Measurements from ENCODE around the gene ZBTB20.

Gene ZBTB20

GRCh38 chr3:114374433-114374990, 772.6 kb downstream of the ZBTB20 start:
- no peak for DNase-seq (ENCODE audit: low read depth)

GRCh38 chr3:114370537-114371174, 776.4 kb downstream of the ZBTB20 start:
- DNase-seq (ENCODE audit: low read depth), result no peak

- no peak for DNase-seq (ENCODE audit: low read depth)
Measured at GRCh38 chr3:114365909-114366308, 781.2 kb downstream of the ZBTB20 start.

GRCh38 chr3:114364806-114365654, 782.1 kb downstream of the ZBTB20 start:
- no peak for DNase-seq (ENCODE audit: low read depth)

GRCh38 chr3:114363554-114364202, 783.4 kb downstream of the ZBTB20 start:
- no peak for DNase-seq (ENCODE audit: low read depth)

- no peak for DNase-seq (ENCODE audit: low read depth)
Measured at GRCh38 chr3:114362815-114363214, 784.3 kb downstream of the ZBTB20 start.

- no peak for DNase-seq (ENCODE audit: low read depth)
Measured at GRCh38 chr3:114361391-114361790, 785.7 kb downstream of the ZBTB20 start.

GRCh38 chr3:114356525-114356924, 790.6 kb downstream of the ZBTB20 start:
- no peak for DNase-seq (ENCODE audit: low read depth)

GRCh38 chr3:114356066-114356465, 791.0 kb downstream of the ZBTB20 start:
- DNase-seq (ENCODE audit: low read depth), result no peak

- no peak for DNase-seq (ENCODE audit: low read depth)
Measured at GRCh38 chr3:114355653-114356052, 791.4 kb downstream of the ZBTB20 start.

- no peak for DNase-seq (ENCODE audit: low read depth)
Measured at GRCh38 chr3:114351822-114352145, 795.3 kb downstream of the ZBTB20 start.

GRCh38 chr3:114351123-114351821, 795.8 kb downstream of the ZBTB20 start:
- no peak for DNase-seq (ENCODE audit: low read depth)

GRCh38 chr3:114350690-114351089, 796.4 kb downstream of the ZBTB20 start:
- DNase-seq (ENCODE audit: low read depth), result no peak

- no peak for DNase-seq (ENCODE audit: low read depth)
Measured at GRCh38 chr3:114350271-114350670, 796.8 kb downstream of the ZBTB20 start.

GRCh38 chr3:114344492-114344891, 802.6 kb downstream of the ZBTB20 start:
- no peak for DNase-seq (ENCODE audit: low read depth)

- no peak for DNase-seq (ENCODE audit: low read depth)
Measured at GRCh38 chr3:114338651-114339357, 808.3 kb downstream of the ZBTB20 start.

- DNase-seq (ENCODE audit: low read depth), result no peak
Measured at GRCh38 chr3:114336857-114337256, 810.2 kb downstream of the ZBTB20 start.

GRCh38 chr3:114336122-114336697, 810.9 kb downstream of the ZBTB20 start:
- no peak for DNase-seq (ENCODE audit: low read depth)

GRCh38 chr3:114333923-114334240, 813.2 kb downstream of the ZBTB20 start:
- DNase-seq (ENCODE audit: low read depth), result no peak

GRCh38 chr3:114333180-114333922, 813.7 kb downstream of the ZBTB20 start:
- no peak for DNase-seq (ENCODE audit: low read depth)

Data from stimulated activated CD8-positive, alpha-beta memory T cell treated with anti-CD3 and anti-CD28 coated beads, Interleukin-15, amount 100 ng/mL, for 24 hours (primary cell).